GM18873 (cell line): ENCODE results near the gene PNKD.
"Not testable (repeated sequence)": the region's sequence is repeated elsewhere in the genome, so short reads cannot be mapped to it uniquely, and the experiment has no call there.

Experiments
- ATAC-seq: cut with Tn5 transposase; IDR thresholded peaks from one replicate; pipeline ENCODE4 v1.9.1; 2021; ENCODE audit warnings: mild to moderate bottlenecking, moderate library complexity, moderate number of reproducible peaks; ENCODE audit not compliant: unreplicated experiment, low FRiP score

PNKD gene

DNA sequence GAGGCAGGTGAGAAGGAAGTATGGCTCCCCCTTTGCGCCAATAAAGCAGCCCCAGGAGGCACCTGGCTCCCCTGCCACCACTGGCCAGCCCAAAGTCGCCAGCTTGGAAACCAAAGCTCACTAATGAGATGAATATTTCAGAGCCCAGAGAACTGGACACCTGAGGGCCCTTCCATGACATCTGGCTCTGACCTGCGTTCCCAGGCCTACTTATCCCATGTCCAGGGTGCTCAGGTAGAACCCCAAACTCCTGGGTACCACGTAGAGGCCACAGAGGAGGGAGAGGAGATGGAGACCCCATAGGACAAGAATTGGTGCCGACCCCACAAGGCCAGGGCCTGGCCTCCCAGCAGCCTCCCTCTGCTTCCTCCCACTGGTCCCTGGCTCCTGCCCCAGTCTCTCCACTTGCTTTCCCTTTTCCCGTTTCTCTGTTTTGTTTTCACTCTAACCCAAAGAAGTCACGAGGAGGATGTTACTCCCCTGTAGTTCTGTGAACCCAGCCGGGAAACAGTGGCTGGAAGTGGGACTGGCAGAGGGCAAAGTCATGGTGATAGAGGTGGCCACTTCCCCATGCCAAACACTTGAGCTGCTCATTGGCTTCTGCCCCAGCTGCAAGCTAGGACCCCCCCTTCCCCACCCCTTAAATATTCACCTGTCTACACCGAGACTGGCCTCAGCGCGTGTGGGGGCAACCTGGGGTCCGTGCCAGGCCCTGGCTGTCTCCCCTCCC, 21.2 kb downstream of the PNKD start:
- no peak for ATAC-seq

DNA sequence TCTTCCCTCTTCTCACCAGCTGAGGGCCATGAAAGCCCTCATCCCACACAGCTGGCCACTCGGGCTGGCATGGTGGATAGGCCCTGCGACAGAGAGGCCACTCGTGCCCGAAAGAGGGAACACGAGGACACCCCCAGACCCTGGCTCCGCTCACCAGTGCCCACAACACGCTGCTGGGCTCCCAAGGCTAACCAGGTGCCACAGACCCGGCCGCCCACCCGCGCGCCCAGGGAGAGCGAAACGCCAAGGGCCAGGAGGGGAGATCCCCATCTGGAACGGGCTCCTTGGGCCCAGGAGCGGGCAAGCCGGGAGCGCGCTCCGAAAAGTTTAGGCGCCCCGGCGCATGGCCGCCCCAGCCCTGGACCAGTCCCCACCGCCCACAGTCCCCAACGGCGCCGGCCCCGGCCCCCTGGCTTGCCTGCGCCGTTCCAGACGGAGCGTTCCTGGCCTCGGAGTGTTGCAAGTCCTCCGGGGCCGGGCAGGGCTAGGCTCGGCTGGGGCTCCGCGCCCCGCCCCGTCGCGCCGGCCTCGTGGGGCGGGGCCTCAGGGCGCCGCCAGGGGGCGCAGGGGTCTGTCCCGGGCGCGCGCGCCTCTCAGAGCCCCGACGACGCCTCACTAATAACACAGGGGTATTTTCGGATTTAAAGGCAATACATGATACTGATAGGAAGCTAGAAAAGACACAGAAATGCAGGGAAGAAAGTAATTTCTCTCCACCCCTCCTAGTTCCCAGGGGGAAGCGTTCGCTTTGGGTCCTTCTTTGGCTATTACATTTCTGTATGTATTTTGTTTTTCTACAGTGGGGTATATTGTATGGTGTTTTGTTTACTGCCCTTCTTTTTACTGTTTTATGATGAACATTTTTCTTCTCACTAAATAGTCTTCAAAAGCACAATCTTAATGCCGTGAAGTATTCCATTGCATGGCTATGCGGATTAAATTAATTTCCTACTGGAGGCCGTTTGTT, 22.0 kb downstream of the PNKD start, which contains the start of gene TMBIM1:
TMBIM1 (minus strand) TSS at position 456 of the 967 bp plus-strand sequence. CDS start 10,362 bp downstream, outside the sequence.
- ATAC-seq, result peak; percentile 49

DNA sequence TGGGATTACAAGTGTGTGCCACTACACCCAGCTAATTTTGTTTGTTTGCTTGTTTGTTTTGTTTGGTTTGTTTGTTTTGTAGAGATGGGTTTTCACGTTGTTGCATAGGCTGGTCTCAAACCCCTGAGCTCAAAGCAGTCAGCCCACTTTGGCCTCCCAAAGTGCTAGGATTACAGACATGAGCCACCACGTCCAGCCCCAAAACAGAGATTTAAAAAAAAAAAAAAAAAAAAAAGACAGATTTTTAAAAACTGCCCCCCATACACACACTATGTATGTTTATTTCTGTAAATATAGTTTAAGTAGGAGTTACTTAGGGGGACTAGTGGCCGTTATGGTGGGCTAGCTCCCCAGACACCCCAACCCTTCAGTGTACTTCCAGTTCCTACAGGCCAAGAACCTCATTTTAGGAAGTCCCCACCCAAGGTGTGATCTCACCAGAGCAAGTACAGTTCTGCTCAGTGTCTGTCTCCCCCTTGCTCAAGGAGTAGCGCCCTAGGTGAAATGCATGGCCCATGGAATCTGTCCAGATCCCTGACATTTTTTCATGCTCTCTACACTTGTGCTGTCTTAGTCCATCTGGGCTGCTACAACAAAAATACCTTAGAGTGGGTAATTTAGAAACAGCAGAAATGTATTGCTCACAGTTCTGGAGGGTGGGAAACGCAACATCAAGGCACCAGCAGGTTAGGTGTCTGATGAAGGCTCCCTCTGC, 23.6 kb downstream of the PNKD start:
- ATAC-seq, result no peak

DNA sequence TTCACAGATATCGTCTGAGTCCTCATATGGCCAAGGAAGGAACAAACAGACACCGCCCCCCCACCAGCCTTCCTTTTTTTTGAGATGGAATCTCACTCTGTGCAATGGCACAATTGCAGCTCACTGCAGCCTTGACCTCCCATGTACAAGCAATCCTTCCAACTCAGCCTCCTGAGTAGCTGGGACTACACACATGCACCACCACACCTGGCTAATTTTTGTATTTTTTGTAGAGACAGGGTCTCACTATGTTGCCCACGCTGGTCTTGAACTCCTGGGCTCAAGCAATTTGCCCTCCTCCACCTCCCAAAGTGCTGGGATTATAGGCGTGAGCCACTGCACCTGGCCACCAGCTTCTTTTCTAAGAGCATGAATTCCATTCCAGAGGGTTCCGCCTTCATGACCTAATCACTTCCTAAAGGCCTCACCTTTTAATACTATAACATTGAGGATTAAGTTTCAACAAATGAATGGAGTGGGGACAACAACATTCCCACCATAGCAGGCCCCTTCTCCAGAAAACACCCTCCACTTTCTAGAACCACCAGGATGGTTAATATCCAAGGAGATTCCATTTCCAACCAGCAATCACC, 24.2 kb downstream of the PNKD start:
- ATAC-seq, result no peak

DNA sequence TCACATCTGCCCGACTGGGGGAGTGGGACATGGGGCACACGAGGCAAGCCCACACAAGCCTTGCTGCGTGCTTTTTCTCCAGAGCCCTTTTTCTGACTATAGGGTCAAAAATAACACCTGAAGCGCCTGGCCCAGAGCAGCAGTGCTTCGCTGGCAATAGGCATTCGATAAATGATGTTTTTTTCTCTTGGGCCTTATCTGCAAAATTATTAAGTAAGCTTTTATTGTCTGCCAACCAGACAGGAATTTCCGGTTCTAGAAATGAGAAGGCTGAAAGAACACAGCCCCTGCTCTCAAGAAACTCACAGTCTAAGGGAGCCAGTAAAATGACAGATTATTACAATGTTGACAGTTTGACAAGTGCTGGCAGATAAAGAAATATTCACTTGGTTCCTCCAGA, 24.7 kb downstream of the PNKD start:
- no peak for ATAC-seq

DNA sequence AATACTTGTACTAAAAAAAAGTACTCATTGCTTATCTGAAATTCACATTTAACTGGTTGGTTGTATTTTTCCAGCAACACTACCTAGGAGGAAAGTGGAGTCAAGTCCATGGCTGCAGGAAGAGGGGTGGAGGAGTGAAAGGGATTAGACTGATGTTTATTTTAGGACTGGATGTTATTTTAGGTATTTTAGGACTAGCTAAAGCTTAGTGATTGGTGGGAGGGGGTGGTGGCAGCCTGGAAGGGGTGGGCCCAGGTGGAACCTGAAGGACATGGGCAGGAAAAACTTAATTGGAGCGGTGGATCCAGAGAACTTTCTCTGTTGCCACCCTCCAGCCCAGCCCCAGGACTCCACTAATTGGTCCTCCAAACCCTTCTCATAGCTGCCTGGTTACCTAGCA, 25.9 kb downstream of the PNKD start:
- ATAC-seq, result no peak

DNA sequence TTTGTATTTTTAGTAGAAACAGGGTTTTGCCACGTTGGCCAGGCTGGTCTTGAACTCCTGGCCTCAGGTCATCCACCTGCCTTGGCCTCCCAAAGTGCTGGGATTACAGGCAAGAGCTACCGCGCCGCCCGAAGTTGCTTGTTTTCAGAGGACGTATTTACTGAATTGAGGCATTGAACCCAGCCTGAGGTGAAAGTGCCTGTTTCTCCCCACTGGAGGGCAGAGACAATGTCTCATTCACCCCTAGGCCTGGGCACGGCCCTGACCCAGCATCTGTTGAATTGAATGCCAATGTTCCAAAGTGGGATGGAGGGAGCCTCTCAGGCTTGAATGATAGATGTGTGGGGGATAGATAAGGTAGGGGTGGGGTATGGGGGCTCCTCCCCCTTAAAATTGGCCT, 26.5 kb downstream of the PNKD start:
- no peak for ATAC-seq

DNA sequence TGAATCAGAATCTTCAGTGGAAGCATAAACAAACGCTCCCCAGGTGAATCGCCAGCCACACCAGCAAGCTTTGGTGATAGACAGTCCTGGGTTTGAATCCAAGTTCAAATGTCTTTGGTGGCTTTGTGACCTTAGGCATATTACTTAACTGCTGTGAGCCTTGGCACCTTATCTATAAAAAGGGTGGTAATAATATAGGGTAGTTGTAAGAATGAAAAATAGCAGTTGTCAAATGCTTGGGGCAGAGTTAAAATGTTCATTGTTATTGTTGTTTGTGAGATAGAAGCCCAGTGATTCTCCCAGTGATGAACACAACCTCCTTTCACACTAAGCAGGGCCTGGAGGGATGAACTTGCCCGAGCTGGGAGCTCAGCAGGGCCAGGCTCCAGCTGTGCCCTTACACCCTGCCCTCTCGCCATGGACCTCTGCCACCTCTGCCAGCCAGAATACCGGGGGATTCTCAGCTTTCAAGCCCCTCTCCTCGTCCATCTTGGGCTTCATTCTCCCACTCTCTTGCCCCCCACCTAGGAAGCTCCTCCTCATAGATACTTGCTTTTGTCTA, 28.1 kb downstream of the PNKD start:
- no peak for ATAC-seq

DNA sequence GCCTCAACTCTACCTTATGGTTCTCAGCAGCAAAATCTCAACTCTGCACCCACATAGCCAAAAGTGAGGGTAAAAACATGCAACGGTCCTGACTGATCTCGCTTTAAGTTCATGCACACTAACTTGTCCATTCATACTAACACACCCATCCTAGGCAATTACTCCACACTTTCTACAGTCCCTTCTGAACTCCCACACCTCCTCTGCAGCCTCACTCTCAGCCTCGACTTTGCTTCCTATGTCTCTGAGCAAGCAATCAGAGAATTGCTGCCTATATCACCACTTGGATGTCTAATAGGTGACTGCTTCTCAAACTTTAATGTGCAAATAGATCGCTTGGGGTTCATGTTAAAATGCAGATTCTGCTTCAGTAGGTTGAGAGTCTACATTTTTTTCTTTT, 29.8 kb downstream of the PNKD start:
- no peak for ATAC-seq

DNA sequence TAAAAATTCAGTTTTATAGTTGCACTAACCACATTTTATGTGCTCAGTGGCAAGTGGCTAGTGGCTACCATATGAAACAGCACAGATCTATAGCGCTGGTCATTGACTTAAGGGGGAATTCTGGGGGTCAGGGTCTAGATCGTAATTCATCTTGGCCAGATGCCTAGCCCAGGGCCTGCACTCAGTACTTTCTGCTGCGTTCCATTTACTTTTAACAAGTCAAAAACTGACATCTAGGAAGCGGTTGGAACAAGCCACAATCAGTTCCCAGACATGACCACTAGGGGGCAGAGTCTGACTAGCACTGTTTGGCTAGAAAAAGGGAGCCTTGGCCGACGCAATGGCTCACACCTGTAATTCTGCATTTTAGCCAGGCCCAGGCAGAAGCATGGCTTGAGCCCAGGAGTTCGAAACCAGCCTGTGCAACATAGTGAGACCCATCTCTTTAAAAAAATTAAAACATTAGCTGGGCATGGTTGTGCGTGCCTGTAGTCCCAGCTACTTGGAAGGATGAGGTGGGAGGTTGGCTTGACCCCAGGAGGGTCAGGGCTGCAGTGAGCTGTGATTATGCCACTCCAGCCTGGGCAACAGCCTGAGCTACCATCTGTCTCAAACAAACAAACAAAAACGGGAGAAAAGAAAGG, 31.0 kb downstream of the PNKD start:
- peak; percentile 68 for ATAC-seq

DNA sequence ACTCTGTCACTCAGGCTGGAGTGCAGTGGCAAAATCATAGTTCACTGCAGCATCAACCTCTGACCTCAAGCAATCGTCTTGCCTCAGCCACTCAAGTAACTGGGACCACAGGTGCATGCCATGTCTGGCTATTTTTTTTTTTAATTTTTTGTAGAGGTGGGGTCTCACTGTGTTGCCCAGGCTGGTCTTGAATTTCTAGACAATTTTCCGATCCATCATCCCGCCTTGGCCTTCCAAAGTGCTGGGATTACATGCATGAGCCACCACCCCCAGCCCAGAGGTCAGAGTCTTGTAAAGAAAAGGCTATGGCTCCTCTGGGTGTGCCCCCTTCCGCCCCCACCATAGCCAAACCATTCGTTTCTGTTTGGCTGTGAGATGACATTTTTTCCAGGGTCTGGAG, 35.1 kb downstream of the PNKD start:
- ATAC-seq, result no peak

DNA sequence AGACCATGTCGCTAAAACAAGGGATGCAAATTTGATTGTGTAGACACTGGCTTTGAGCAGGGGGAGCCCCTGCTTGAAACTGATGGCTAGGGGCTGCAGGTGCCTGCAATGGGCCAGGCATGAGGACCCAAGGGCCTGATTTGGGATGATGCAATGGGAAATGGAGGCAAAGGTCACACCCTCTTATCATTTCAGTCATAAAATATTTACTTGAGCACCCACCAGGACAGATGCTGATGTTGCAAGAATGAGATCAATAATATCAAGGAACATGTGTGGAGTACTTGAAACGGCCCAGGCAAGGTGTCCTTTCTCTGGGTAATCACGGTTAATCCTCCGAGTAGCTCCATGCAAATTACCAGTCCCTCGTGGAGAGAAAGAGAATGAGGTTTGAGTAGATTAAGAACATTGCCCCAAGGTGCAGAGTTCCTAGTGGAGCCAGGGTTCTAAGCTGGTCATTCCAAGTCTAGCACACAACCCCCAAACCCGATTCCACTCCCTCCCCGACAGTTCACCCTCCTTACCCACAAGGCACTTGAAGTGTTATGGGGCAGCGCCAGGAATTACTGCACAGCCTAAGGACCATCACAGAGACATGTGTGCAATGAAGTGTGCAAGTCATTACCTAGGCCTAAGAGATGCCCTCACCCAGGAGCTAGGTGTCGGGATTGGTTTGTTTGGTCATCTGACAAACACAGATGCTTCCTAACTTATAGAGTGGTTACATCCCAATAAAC, 36.0 kb downstream of the PNKD start:
- no peak for ATAC-seq

DNA sequence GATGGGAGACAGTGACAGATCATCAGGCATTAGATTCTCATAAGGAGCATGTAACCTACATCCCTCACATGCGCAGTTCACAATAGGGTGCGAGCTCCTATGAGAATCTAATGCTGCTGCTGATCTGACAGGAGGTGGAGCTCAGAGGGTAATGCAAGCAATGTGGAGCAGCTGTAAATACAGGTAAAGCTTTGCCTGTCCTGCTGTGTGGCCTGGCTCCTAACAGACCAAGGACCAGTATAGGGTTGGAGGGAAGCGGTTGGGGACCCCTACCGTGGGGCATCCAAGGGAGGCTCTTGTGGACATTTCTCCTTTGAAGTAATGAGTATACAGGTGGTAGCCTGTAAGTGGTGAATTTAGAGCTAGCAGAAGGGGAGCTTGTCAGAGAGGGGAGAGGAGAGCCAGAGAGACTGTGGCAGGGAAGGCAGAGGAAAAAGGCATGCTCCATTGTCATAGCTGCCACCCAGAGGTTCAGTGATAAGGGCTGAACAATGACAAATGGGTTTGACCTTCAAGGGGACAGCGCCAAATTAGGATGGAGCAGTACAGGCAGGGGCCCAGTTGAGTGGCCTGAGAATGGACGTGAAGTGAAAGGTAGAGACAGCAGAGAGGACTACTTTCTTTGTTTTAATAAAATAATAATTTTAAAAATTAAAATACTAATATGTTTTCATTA, 37.2 kb downstream of the PNKD start:
- ATAC-seq, result no peak

DNA sequence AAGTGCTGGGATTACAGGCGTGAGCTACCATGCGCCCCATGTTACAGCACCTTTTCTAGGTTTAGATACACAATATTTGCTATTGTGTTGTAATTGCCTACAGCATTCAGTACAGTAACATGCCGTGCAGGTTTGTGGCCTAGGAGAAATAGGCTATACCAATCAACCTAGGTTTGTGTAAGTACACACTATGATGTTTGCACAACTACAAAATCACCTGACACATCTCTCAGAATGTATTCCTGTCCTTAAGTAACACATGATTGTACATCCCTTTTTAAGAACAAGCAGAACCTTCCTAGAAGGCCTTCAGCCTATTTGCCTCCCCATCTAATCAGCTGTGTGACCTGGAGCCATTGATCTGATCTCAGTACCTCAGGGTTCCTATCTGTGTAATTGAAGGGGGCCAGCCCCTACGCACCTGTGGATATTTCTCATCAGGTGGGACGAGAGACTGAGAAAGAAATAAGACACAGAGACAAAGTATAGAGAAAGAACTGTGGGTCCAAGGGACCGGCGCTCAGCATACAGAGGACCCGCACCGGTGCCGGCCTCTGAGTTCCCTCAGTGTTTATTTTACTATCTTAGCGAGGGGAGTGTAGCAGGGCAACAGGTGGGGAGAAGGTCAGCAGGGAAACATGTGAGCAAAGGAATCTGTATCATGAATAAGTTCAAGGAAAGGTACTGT, 40.7 kb downstream of the PNKD start:
- ATAC-seq, result no peak

DNA sequence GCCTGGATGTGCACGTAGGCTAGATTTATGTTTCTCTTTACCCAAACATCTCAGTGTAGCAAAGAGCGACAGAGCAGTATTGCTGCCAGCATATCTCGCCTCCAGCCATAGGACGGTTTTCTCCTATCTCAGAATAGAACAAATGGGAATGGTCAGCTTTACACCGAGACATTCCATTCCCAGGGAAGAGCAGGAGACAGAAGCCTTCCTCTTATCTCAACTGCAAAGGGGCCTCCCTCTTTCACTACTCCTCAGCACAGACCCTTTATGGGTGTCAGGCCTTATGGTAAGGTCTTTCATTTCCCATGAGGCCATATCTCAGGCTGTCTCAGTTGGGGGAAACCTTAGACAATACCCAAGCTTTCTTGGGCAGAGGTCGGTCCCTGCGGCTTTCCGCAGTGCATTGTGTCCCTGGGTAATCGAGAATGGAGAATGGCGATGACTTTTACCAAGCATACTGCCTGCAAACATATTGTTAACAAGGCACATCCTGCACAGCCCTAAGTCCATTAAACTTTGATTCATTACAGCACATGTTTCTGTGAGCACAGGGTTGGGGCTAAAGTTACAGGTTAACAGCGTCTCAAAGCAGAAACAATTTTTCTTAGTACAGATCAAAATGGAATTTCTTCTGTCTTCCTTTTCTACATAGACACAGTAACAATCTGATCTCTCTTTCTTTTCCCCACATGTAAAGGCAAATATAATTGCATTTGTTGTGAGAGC, 41.4 kb downstream of the PNKD start:
- not testable (repeated sequence) for ATAC-seq

DNA sequence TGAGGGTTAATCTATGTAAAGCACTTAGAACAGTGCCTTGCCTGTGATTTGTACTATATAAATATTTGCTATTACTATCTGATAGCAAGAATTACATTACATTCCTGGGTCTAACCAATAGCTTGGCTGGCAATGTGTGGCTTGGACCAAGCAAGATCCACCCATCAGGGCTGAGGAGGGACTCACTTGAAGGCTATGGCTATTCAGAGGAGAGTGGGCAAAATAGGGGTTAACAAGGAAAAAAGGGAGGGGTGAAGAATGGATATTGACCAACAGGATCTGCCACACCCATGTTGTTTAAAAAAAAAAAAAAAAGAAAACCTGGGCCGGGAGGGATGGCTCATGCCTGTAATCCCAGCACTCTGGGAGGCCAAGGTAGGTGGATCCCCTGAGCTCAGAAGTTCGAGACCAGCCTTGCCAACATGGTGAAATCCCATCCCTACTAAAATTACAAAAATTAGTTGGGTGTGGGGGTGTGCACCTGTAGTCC, 42.0 kb downstream of the PNKD start:
- no peak for ATAC-seq

DNA sequence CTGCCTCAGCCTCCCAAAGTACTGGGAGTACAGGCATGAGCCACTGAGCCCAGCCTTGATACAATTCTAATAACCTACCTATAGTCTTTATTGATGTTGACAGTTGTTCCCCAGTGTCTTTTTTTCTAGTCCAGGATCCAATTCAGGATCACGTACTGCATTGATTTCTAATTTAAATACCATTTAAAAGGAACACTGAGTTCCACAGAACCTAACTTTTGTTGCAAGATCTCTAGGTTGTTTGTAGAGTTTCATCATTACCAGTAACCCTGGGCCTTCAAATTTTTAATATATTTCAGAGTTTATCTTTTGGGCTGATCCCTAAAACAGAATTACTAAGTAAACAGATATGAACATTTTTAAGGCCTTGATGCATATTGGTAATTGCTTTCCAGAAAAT, 43.0 kb downstream of the PNKD start:
- no peak for ATAC-seq
